Measurements from ENCODE around the gene REEP1. TPM values are rescaled to one million over a fixed set of nuclear protein-coding genes. Genes with fewer than 3 reads are reported as not detected.

The REEP1 gene
- total RNA-seq, 1 donor from 2014 or later, result 0.35 TPM

- DNase-seq (ENCODE audit: low read depth), result no peak
- H3K4me3 ChIP-seq (ENCODE audit: low read depth, low read length), result no peak overlapping the region
- TF ChIP-seq CTCF (conservative IDR thresholded peaks at IDR 0.05; ENCODE audit: low read depth, low read length), result no peak
These were observed 29.4 kb upstream of the REEP1 start for GRCh38 chr2:86366651-86367498.

- no peak overlapping the region for H3K4me3 ChIP-seq (ENCODE audit: low read depth, low read length)
- TF ChIP-seq CTCF (conservative IDR thresholded peaks at IDR 0.05; ENCODE audit: low read depth, low read length), result no peak
- DNase-seq (ENCODE audit: low read depth), result no peak
These were observed 27.5 kb upstream of the REEP1 start for GRCh38 chr2:86364894-86365293.

GRCh38 chr2:86360776-86361175 lies 23.4 kb upstream of the REEP1 start:
- no peak for DNase-seq (ENCODE audit: low read depth)
- H3K4me3 ChIP-seq (ENCODE audit: low read depth, low read length), result no peak overlapping the region
- TF ChIP-seq CTCF (conservative IDR thresholded peaks at IDR 0.05; ENCODE audit: low read depth, low read length), result no peak

- DNase-seq (ENCODE audit: low read depth), result no peak
These were observed 21.5 kb upstream of the REEP1 start for GRCh38 chr2:86358957-86359356.

GRCh38 chr2:86357392-86357963 lies 20.1 kb upstream of the REEP1 start:
- no peak for DNase-seq (ENCODE audit: low read depth)
- no peak overlapping the region for H3K4me3 ChIP-seq (ENCODE audit: low read depth, low read length)
- no peak for TF ChIP-seq CTCF (conservative IDR thresholded peaks at IDR 0.05; ENCODE audit: low read depth, low read length)

More at GRCh38 chr2:86358957-86359356, 21.5 kb upstream of the REEP1 start:
- no peak for TF ChIP-seq CTCF (conservative IDR thresholded peaks at IDR 0.05; ENCODE audit: low read depth, low read length)
- H3K4me3 ChIP-seq (ENCODE audit: low read depth, low read length), result no peak overlapping the region

- no peak for DNase-seq (ENCODE audit: low read depth)
- TF ChIP-seq CTCF (conservative IDR thresholded peaks at IDR 0.05; ENCODE audit: low read depth, low read length), result no peak
- H3K4me3 ChIP-seq (ENCODE audit: low read depth, low read length), result no peak overlapping the region
These were observed 15.3 kb upstream of the REEP1 start for GRCh38 chr2:86352727-86353221.
